ENCODE data around the gene SLC7A8.
A peak's percentile ranks its signal among the peaks of the same experiment; 100 is the strongest.

The SLC7A8 gene

GRCh38 chr14:23154964-23155587 lies 28.4 kb downstream of the SLC7A8 start:
- no peak for DNase-seq

DNA sequence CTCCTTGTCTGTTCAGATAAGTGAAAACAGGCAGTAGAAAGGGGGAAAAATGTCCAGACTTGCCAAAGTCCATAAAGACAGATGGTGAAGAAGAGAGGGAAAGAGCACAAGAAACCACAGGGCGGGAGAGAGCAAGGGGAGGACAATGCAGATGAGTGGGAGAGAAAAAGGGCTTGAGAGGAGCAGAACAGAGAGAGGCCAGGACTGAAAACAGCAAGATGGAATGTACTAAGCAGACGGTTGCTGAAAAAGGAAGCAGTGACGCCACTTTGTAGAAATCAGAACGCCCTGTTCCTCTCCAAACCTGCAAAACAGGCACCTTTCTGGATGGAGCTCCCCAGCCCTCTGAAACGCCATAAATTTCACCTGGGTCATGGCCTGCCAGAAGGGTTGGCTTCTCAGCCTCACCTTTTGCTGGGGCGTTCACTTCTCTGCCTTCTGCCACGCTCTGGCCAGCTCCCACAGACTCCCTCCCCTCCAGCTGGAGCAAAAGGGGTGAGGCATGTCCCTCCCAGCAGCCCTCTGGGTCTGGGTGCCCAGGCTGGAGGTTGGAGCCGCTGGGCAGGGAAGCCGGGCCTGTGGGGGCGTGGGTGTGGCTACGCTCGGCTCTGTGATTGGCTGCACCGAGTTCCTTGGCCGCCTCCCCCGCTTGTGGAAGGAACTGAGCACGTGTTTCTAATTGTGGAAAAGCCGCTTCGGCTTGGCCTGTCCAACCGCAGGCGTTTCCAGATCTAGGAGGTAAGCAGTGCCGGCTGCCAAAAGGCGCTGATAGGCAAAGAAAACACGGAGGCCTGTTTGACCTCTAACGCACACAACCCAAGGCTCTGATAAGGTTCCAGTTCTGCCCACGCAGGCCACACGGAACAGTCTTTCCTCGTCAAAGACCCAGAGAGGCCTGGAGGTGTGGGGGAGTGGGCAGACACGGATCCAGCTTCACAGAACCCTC lies 29.3 kb downstream of the SLC7A8 start:
- DNase-seq: no peak

DNA sequence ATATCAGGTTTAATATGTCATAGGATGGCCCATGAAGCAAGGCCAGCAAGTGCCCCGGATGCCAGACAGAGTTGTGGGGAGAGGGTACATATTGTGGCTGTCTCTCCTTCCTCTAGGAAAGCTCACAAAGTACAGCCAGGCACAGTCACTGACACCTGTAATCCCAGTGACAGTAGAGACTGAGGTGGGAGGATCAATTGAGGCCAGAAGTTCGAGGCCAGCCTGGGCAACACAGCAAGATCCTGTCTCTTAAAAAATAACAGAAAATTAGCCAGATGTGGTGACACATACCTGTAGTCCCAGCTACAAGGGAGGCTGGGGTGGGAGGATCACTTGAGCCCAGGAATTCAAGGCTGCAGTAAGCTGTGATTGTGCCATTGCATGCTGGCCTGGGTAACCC lies 32.1 kb downstream of the SLC7A8 start:
- DNase-seq: no peak

- no peak for DNase-seq
Observed at GRCh38 chr14:23149745-23150144, 33.7 kb downstream of the SLC7A8 start.

DNA sequence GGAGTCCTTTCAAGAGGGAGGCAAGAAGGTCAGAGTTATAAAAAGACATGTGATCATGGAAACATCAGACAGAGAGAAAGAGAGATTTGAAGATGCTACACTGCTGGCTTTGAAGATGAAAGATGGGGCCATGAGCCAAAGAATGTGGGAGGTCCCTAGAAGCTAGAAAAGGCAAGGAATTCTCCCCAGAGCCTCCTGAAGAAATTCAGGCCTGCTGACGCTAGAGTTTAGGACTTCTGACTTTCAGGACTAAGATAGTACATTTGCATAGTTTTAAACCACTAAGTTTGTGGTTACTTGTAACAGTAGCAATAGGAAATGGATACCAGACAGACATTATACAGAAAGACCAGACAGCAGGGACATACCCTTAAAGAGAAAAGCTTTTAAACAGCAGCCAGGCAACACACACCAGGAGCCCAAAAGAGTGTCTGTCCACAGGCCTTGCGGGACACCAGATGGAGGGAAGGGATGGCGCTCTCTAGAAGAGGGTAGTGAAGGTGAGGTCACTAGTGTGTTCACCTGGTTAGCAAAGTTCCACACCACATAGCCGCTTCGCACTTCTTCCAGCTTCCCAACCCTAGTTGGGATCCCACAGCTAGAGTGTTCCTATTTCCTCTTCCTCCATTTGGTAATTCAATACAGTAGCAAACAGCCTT lies 34.7 kb downstream of the SLC7A8 start:
- DNase-seq: no peak

GRCh38 chr14:23147676-23148075 lies 35.8 kb downstream of the SLC7A8 start:
- no peak for DNase-seq

DNA sequence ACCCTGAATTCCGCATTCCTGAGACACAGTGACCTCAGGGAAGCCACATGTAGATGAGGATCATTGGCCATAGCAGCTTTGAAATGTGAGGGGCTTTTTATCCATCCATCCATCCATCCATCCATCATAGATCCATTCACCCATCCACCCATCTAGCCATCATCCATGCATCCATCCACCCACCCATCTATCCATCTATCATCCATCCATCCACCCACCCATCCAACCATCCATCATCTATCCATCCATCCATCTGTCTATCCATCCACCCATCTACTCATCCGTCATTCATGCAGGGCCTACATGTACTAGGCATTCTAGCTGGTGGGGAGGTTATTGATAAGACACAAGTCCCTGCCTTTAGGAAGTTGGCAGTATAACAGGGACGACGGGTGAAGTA lies 36.5 kb downstream of the SLC7A8 start:
- DNase-seq: no peak

GRCh38 chr14:23146351-23146910 lies 37.0 kb downstream of the SLC7A8 start:
- DNase-seq: no peak

GRCh38 chr14:23145794-23146350 lies 37.6 kb downstream of the SLC7A8 start:
- no peak for DNase-seq

DNA sequence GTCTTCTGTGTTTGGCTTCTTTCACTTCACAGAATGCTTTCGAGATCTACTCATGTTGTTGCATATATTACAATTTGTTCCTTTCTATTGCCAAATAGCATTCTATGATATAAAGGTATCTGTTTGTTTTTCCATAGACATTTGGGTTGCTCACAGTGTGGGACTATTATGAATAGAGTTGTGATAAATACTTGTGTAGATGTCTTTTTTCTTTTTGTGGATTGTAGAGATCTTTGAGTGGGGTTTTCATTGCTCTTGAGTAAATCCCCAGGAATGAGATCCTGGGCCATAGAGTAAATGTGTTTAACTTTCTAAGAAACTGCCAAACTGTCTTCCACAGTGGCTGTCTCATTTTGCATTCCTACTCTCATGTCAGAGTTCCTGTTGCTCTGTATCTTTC lies 39.5 kb downstream of the SLC7A8 start:
- DNase-seq: no peak

DNA sequence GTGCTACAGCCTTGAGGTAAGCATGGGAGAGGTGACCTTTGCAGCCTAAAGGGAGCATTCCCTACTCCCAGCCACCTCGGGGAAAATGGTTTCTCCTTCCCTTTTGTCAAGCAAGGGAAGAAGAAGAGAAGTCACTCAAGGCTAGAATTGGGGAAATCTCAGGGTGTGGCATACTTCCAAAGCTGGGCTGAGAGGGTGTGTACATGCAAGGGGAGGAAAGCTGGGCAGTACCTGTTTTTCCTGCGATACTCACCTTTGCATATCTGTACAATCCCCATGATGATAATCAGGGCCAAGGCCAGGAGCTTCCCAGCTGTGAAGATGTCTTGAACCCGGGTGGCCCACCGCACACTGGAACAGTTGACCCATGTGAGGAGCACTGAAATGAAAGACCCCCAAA lies 40.6 kb downstream of the SLC7A8 start:
- DNase-seq: no peak

DNA sequence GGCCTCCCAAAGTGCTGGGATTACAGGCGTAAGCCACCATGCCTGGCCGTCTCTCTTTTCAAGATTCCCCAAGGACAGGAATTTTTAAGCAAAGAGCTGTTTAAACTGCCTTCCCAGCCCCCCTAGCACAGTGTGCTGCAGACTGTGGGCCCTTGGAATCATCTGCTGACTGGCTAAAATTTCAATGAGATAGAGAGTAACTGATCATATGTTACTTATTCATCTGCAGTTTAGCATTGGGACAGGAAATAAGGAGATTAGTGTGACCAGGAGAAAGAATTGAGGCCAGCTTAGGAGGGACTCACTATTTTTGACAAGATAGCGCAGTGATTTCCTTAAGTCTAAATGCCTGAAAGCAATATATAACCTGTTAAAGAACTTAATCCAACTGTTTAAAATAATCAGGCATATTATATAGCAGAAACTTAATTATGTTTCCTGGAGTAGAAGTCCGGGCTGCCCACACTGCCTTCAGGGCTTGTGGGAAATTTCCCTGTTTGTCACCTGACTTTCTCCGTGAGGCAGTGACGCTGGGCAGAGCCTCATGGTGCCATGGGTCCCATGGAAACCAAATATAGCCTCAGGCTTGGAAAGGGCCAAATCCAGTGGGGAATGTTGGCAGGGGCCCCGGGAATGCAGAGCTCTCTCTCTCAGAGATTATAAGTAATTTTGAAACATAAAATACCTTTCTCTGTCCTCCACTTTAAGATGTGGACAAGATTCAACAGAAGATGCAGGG lies 41.6 kb downstream of the SLC7A8 start:
- DNase-seq: peak; percentile 69

GRCh38 chr14:23140371-23140770 lies 43.1 kb downstream of the SLC7A8 start:
- no peak for DNase-seq

DNA sequence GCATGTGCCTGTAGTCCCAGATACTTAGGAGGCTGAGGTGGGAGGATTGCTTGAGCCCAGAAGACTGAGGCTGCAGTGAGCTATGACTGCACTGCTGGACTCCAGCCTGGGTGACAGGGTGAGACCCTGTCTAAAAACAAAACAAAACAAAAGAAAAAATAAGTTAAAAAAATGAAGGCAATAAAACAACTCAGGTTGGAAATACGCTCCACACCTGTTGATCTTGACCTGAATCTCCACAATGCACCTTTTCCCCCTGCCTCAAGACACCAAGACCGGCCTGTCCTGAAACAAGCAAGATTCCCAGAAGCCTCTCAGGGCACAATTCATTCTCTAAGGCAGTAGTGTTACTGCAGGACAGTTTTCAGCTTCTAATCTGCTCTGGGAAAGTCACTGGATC lies 43.6 kb downstream of the SLC7A8 start:
- no peak for DNase-seq

- no peak for DNase-seq
Observed at GRCh38 chr14:23137813-23138535, 45.5 kb downstream of the SLC7A8 start.

DNA sequence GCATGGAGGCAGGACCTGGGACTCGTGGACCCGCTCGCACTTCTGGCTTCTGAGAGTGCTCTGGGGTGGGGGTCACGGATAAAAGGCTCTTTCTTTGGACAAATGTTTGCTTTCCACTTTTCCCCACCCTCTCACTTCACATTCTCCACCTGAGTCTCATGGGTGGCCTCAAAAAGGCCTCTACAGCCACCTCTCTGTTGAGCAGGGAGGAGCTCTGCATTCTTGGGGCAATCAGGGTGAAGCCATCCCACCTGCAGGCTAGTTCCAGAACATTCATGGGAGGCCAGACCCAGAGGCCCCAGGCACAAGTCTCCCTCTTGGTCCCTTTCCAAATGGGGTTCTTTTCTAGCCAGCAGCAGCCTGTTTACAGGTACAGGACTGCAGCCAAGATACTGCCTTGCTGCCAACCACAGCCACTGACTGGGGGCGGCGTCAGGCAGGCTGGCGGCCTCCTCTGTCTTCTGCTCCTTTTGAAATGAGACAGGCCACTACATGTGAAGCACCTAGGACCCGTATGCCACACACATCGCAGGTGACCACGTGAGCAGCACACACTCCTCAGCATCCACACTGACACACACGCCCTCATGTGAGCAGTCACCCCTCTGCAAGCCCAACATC lies 46.2 kb downstream of the SLC7A8 start:
- no peak for DNase-seq

- DNase-seq: no peak
Observed at GRCh38 chr14:23136566-23137133, 46.8 kb downstream of the SLC7A8 start.

DNA sequence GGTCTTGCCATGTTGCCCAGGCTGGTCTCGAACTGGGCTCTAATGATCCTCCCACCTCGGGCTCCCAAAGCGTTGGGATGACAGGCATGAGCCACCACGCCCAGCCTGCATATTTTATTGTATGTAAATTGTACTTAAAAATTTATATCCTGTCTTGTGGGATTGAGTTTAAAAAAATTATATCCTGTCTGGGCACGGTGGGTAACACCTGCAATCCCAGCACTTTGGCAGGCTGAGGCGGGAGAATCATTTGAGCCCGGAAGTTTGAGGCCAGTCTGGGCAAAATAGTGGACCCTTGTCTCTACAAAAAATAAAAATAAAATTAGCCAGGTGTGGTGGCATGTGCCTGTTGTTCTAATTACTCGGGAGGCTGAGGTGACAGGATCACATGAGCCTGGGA lies 50.5 kb downstream of the SLC7A8 start:
- DNase-seq: no peak

DNA sequence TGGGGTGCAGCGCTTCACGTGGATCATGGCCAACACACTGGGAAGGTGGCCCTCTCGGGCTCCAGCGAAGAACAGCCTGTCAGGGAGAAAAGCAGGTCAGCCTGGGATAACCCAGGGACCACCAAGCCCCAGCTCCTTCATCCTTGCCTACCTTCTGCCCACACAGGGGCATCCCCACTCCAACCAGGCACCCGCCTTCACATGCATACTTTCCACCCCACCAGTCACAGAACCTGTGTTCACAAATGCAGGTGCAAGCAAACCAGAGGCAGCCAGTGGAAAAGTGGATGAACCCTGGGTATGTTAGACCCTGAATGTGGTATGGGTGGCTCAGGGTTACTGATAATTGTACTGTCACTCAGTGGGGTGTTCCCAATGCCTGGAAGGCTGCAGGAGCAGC lies 52.0 kb downstream of the SLC7A8 start:
- no peak for DNase-seq

DNA sequence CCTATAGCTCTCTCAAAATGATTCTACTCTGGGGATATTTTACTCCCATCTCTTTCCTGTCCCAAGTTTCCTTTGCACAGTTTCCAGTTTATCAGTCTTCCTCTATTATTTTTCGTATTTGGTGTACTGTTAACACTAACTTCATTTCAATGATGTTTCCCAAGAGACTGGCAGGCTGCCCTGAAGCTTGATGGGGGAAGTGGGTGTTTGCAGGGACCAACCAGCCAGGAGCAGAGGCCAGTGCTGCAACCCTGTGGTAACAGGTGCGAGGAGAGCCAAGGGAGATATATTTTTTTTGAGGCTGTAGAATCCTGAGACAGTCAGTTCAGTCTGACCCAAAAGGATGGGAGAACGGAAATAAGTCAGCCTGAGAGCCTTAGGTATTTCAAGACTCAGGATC lies 52.6 kb downstream of the SLC7A8 start:
- DNase-seq: no peak

DNA sequence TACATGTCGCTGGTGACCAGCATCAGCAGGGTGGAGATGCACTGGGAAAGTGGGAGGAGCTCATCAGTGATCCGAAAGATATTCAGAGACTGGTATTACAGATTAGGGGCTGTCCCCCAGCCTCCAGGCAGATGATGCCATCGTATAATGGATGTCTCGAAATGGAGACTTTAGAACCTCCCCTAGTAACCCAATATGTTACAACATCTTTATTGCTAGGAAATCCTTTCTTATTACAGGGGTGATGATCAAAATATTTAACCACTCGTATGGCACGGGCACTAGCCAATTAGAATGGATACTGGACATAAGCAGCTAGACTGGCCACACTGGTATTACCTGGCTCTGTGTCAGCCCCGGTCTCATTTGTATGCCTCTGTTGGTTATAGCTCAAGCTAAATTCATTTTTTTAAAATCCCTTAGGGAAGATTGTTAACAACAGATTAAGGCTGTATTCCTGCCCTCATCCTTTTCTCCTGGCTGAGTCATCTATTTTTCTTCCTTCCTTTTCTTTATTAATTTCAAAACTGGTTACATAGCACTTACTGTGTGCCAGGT lies 53.6 kb downstream of the SLC7A8 start:
- no peak for DNase-seq

All from T1000 (cell line).